SK-N-DZ (cell line): ENCODE data around the gene LRRC34. TPM values are rescaled to one million over a fixed set of nuclear protein-coding genes. Genes with fewer than 3 reads are reported as not detected.
A peak's percentile ranks its signal among the peaks of the same experiment; 100 is the strongest.

Experiments used
- DNase-seq: peaks from one replicate; pipeline ENCODE4 v3.0.0-alpha.2; 2015; ENCODE audit warnings: low spot score
- polyA plus RNA-seq, 2 experiments: library from polyadenylated mRNA; depleted of rRNA; stranded (reverse); fragments of >200 nt; gene quantifications; 2 replicates each; pipeline ENCODE4 v1.2.3, GENCODE V29; 2014

LRRC34 gene
- polyA plus RNA-seq (2014; cell fraction: cytosol; rRNA removed): 11.0 and 12.9 TPM in 2 replicates
- 38.7 and 44.8 TPM in 2 replicates for polyA plus RNA-seq (2014; cell fraction: nucleus; rRNA removed)

GRCh38 chr3:169812332-169813235 lies at the start of gene LRRC34, which contains the start of gene LRRIQ4:
TSS of gene LRRC34 (minus strand) at chr3:169812904. CDS start at chr3:169812548, 356 bp downstream.
TSS of gene LRRIQ4 (plus strand) at chr3:169812870. CDS start at chr3:169821922, 9,052 bp downstream.
- DNase-seq: peak; percentile 95

- DNase-seq: no peak
Measured at GRCh38 chr3:169861871-169862270, 49.2 kb upstream of the LRRC34 start.

GRCh38 chr3:169857811-169858210 lies 45.1 kb upstream of the LRRC34 start:
- no peak for DNase-seq

- DNase-seq: no peak
Measured at GRCh38 chr3:169855514-169855913, 42.8 kb upstream of the LRRC34 start.

GRCh38 chr3:169850618-169851017 lies 37.9 kb upstream of the LRRC34 start:
- no peak for DNase-seq

GRCh38 chr3:169848741-169849140 lies 36.0 kb upstream of the LRRC34 start:
- no peak for DNase-seq

- DNase-seq: no peak
Measured at GRCh38 chr3:169847896-169848295, 35.2 kb upstream of the LRRC34 start.

- no peak for DNase-seq
Measured at GRCh38 chr3:169846458-169847193, 33.9 kb upstream of the LRRC34 start.

- no peak for DNase-seq
Measured at GRCh38 chr3:169842960-169843359, 30.3 kb upstream of the LRRC34 start.

GRCh38 chr3:169841171-169841570 lies 28.5 kb upstream of the LRRC34 start:
- DNase-seq: no peak

GRCh38 chr3:169838511-169839030 lies 25.9 kb upstream of the LRRC34 start:
- no peak for DNase-seq

- no peak for DNase-seq
Measured at GRCh38 chr3:169836942-169837275, 24.2 kb upstream of the LRRC34 start.

GRCh38 chr3:169836078-169836941 lies 23.6 kb upstream of the LRRC34 start:
- DNase-seq: peak; percentile 13

GRCh38 chr3:169835533-169835932 lies 22.8 kb upstream of the LRRC34 start:
- DNase-seq: no peak

- no peak for DNase-seq
Measured at GRCh38 chr3:169827712-169828111, 15.0 kb upstream of the LRRC34 start.

- DNase-seq: no peak
Measured at GRCh38 chr3:169825316-169825715, 12.6 kb upstream of the LRRC34 start.

- no peak for DNase-seq
Measured at GRCh38 chr3:169822983-169823382, 10.3 kb upstream of the LRRC34 start.

- no peak for DNase-seq
Measured at GRCh38 chr3:169822540-169822939, 9.8 kb upstream of the LRRC34 start.

GRCh38 chr3:169822091-169822490 lies 9.4 kb upstream of the LRRC34 start:
- DNase-seq: no peak

GRCh38 chr3:169818316-169818715 lies 5.6 kb upstream of the LRRC34 start:
- DNase-seq: no peak

- DNase-seq: no peak
Measured at GRCh38 chr3:169815590-169816150, 3.0 kb upstream of the LRRC34 start.
